COR-L47 (cell line): ENCODE data around the gene RADIL.

Source experiments
- DNase-seq: peaks from one replicate; lab custom pipeline; 2025; lab: John Stamatoyannopoulos, UW

The RADIL gene

DNA sequence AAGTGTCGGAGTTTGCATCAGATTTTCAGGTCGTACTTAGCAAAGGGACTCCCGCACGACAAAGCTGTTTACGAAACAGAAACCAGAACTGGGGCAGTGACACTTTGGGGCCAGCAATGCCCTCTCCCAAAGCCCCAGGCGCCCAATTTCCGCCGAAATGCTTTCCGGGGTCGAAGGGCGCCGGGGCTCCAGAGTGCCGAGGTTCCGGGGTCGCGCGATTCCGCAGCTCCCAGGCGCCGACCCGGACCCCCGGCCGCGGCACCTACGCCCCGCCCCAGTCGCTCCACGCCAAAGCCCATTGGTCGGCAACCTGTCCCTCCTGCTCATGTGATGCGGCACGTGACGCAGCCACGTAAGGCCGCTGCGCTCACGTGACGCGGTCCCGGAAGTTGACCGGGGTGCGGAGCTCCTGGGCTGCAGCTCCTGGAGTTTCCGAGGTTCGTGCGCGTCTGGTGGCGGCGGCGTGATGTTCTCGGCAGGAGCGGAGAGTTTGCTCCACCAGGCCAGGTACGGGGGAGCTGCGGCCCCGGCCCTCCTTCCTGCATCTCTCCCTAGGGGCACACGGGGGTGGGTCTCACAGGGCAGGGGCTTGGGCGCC lies 108.2 kb downstream of the RADIL start, which contains the start of gene AP5Z1:
TSS of gene AP5Z1 (plus strand) at position 374 of the 598 bp plus-strand sequence. CDS start at position 467, 93 bp downstream.
- peak; percentile 92 for DNase-seq

GRCh38 chr7:4774658-4775249 lies 108.8 kb downstream of the RADIL start:
- no peak for DNase-seq

DNA sequence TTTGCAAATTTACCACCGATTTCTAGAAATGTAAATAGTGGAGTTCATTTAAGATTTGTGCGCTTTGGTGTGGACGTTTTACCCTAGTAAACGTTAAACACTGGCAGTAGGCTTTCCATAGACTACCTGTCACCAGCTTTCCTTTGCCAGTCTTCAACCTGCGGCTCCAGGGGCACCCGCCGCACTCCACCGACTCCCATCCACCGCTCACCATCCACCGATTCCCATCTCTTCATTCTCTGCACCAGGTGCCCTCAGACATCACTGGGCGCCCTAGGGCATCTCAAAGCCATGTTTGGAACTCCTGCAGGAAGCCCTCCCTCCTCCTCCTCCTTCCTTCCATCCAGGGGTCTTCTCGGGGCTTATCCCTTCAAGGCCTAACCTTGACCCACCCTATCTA lies 109.5 kb downstream of the RADIL start:
- DNase-seq, result no peak

DNA sequence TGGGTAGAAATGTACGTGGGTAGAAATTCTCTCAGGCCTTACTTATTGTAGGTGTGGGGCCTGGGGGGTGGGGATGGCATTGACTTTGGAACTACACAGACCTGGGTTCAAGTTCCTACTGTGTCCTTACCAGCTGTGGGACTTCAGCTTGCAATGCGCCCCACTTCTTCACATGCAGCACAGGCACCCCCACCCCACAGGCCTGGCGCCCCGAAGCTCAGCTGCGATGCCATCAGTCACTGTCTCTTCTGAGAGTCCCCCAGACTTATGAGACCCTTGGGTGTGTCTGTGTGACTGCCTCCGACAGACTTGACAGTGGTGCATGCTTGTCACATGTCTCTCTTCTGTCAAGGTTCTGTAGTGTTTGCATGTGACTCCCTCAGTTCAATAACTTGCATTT lies 111.2 kb downstream of the RADIL start:
- DNase-seq, result no peak

DNA sequence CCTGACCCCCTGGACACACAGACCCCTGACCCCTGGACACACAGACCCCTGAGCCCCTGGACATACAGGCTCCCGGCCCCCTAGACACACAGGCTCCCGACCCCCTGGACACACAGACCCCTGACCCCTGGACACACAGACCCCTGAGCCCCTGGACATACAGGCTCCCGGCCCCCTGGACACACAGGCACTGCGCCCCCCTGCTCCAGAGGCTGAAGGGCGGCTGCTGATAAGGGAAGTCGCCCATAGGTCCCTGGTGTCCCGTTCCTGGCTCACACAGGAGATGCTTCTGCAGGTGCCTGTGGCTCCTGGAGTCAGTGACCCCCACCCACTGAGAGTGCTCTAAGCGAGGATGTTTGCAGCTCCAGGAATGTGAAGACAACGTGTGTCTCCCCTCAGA lies 111.8 kb downstream of the RADIL start:
- DNase-seq, result no peak

GRCh38 chr7:4770886-4771285 lies 112.6 kb downstream of the RADIL start:
- no peak for DNase-seq

- DNase-seq, result peak; percentile 6
These were observed 113.8 kb downstream of the RADIL start for GRCh38 chr7:4769761-4770160.

- no peak for DNase-seq
These were observed 114.6 kb downstream of the RADIL start for GRCh38 chr7:4768597-4769569.

DNA sequence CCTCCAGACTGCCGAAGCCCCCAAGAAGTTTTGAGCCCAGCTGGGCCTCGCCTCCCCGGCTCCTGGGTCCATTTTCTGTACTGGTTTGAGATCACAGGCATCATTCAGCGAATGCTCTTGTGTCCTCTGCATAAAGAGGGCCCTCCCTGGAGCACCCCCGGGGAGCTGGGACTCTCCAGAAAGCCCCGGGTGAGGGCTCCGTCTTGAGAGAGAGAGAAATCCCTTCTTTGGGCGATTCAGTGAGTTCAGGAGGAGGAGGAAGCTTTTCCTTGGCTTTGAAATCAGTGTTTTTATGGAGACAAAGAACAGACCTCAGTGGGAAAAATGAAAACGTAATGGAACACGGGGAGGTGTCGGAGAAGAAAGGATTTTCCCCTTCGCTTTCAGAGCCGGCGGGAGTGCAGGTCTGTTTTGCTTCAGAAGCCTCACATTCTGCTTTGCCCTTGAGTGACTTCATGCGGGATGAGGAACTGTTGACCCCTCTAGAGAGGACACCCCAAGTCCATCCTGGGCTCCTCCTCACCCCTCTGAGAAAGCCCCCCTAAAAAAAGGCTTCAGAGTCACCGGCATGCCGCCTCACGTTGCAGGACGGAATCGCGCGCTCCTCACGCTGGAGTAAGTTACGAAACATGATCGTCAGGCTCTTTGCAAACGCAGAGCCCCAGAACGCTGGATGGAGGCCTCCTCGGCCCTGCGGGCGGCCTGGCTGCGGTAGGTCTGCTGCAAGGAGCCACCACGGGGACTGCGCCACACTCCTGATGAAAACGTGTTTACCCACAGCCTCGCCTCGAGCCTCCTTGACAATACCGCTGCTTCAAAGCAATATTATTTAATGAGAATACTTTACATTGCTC lies 116.6 kb downstream of the RADIL start:
- no peak for DNase-seq

DNA sequence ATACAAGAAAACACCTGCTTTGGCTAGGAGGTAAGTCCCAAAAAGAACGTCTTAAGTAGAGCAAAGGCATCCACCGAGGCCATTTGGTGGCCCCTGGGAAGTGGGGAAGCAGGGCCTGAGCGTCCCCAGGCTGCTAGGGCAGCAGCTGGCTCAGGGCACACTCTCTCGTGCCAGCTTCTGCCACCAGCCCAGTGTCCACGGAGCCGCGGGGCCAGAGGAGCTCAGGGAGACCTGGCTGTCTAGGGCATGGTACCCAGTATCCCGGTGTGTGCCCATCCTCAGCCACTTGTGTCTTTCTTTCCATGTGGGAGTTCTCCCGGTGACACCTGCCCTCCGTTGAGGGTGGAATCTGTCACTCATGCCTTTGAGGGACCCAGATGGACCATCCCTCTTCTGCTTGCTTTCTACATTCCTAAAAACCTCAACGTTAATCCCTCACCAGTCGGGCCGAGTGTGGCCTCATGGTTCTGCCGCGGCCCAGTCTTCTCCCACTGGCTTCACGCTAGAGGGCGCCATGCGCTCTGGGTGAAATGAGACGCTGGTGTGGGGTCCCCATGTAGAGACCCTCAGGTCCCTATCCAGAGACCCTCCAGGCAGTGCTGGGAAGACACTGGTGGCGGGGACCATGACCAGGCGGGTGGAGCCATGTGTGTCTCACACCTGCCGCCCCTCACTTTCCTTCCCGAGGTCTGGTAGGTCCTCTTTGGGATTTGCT lies 117.6 kb downstream of the RADIL start:
- no peak for DNase-seq

DNA sequence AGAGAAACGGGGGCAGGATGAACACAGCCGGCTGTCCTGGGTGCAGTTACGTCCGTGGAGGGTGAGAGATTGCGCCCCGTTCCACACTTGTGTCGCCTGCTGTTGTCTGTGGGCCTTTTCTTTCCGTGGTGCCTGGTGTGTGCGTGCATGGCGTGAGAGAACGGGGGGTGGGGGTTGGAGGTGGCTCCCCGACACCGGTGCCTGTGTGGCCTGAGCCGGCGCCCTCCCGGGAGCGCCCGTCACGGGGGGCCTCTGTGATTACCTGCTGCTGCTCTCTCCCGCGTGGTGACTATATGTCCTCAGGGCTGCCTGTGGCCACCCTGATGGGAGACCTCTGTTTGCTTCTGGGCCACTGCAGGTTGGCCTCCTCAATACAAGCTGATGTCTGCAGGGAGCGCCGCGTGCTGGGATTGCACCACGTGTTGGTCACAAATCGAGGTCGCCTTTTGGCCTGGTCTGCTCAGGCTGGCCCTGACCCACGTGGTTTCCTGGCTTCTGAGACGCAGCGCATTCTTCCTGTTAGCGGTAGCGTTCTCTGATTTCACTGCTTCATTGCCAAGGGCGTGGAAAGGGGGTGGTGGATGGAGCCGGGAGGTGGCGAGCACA lies 119.0 kb downstream of the RADIL start:
- DNase-seq, result no peak

- no peak for DNase-seq
These were observed 119.7 kb downstream of the RADIL start for GRCh38 chr7:4763794-4764185.

GRCh38 chr7:4763091-4763793 lies 120.3 kb downstream of the RADIL start:
- no peak for DNase-seq

GRCh38 chr7:4762121-4763055 lies 121.1 kb downstream of the RADIL start:
- no peak for DNase-seq

DNA sequence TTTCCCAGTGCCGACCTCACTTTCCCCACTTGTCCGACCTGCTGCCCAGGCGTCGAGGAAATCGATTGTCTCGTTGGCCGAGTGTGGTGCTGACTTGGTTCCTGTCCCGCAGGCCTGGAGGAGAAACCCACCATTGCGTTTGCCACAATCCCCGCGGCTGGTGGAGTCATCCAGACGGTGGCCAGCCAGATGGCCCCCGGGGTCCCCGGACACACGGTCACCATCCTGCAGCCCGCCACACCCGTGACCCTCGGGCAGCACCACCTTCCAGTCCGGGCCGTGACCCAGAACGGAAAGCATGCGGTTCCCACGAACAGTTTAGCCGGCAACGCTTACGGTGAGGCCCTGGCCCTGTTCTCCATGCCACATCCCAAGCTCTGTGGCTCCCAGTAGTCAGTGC lies 122.6 kb downstream of the RADIL start:
- DNase-seq, result no peak

GRCh38 chr7:4759211-4759610 lies 124.3 kb downstream of the RADIL start:
- no peak for DNase-seq

DNA sequence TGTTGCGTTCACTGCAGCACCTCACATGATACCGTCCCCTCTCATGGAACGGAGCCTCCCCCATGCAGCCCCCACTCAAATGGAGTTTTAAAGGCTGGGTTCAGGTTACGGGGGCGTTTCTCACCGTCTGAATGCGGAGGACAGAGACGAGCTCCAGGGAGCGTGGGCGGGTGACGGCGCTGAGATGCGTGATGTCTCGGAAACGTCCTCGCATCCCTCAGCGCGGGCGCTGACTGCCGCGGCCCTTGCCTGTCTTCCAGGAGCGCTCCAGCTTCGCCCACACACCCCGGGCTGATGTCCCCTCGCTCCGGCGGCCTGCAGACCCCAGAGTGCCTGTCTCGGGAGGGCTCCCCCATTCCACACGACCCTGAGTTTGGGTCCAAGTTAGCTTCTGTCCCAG lies 124.7 kb downstream of the RADIL start:
- DNase-seq, result no peak

DNA sequence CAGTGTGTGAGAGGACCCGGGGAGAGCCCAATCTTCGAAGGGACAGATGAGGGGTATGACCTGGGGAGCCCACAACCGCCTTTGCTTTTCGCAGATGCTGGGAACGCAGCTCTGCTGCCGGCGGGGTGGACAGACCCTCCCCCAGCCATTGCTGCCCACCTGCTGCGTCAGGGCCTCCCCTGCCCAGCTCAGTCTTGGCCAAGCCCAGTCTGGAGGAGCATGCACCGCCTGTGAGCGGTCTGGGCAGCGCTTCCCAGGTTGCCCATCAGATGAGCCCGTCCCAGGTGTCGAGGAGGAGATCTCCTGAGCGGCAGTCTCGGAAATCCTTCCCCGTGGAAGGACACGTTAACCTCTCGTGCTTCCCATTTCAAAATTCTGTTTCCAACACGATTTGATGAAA lies 125.4 kb downstream of the RADIL start:
- no peak for DNase-seq

- no peak for DNase-seq
These were observed 128.5 kb downstream of the RADIL start for GRCh38 chr7:4755045-4755444.
